Activated naive CD8-positive, alpha-beta T cell treated with anti-CD3 and anti-CD28 coated beads for 36 hours (primary cell): Measurements from ENCODE around the gene HAS3. TPM values are rescaled to one million over a fixed set of nuclear protein-coding genes. Genes with fewer than 3 reads are reported as not detected.
A peak's percentile ranks its signal among the peaks of the same experiment; 100 is the strongest.

ENCODE experiments used
- DNase-seq: peaks from one replicate; pipeline ENCODE4 v3.0.0; 2021
- H3K27ac Mint-ChIP-seq: one replicate; pipeline ENCODE4 v1.8.0; 2022; ENCODE audit warnings: mild to moderate bottlenecking, moderate library complexity, mixed read lengths
- H3K27me3 Mint-ChIP-seq: one replicate; pipeline ENCODE4 v1.8.0; 2022; ENCODE audit warnings: mild to moderate bottlenecking, mixed read lengths
- H3K36me3 Mint-ChIP-seq: one replicate; pipeline ENCODE4 v1.8.0; 2021; ENCODE audit warnings: mild to moderate bottlenecking, mixed read lengths
- H3K4me1 Mint-ChIP-seq: one replicate; pipeline ENCODE4 v1.8.0; 2021; ENCODE audit warnings: mixed read lengths
- H3K4me3 Mint-ChIP-seq: one replicate; pipeline ENCODE4 v1.8.0; 2022; ENCODE audit warnings: mild to moderate bottlenecking, moderate library complexity, mixed read lengths
- H3K9me3 Mint-ChIP-seq: one replicate; pipeline ENCODE4 v1.8.0; 2022; ENCODE audit warnings: mixed read lengths
- total RNA-seq, 2 experiments: library from RNA; stranded (reverse); gene quantifications; one replicate each; pipeline ENCODE4 v1.2.3, GENCODE V29; 2021

Gene HAS3
- total RNA-seq, 2 experiments from 2014 or later, result 0.33 to 0.74 TPM

DNA sequence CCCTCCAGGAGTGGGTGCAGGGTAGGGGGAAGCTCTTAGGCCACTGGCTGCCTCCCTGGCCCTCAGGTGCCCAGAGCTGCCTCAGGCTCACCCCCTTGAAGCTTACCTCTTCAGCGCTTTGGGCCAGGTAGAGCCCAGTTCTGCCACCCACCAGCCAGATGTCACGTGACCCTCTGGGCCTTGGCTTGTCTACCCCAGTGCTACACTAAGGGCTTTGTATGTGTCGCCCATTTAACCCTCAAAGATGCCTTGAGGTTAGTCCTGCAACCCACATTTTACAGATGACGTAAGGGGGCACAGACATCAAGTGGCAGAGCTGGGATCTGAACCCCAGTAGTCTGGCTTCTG, 3.4 kb downstream of the HAS3 start:
- no peaks in the 10 kb centered on the region for H3K9me3 Mint-ChIP-seq
- H3K4me1 Mint-ChIP-seq, result peaks cover 11% of the 10 kb centered on the region
- H3K36me3 Mint-ChIP-seq, result peaks cover 9% of the 10 kb centered on the region
- H3K4me3 Mint-ChIP-seq, result no peak overlapping the region
- peaks cover 41% of the 10 kb centered on the region for H3K27me3 Mint-ChIP-seq
- DNase-seq, result no peak
- no peak overlapping the region for H3K27ac Mint-ChIP-seq

DNA sequence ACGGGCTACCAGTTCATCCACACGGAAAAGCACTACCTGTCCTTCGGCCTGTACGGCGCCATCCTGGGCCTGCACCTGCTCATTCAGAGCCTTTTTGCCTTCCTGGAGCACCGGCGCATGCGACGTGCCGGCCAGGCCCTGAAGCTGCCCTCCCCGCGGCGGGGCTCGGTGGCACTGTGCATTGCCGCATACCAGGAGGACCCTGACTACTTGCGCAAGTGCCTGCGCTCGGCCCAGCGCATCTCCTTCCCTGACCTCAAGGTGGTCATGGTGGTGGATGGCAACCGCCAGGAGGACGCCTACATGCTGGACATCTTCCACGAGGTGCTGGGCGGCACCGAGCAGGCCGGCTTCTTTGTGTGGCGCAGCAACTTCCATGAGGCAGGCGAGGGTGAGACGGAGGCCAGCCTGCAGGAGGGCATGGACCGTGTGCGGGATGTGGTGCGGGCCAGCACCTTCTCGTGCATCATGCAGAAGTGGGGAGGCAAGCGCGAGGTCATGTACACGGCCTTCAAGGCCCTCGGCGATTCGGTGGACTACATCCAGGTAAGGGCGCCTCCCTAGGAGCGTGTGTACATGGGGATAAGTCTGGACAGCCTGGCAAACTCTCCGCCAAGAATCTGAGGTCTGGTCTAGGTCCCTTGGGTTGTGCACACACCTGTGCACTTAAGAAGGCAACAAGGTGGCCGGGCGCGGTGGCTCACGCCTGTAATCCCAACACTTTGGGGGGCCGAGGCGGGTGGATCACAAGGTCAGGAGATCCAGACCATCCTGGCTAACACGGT, 4.2 kb downstream of the HAS3 start:
- H3K27ac Mint-ChIP-seq, result no peak overlapping the region
- no peak for DNase-seq
- H3K4me3 Mint-ChIP-seq, result no peak overlapping the region
- H3K9me3 Mint-ChIP-seq, result no peaks in the 10 kb centered on the region
- H3K36me3 Mint-ChIP-seq, result peaks cover 9% of the 10 kb centered on the region
- peaks cover 11% of the 10 kb centered on the region for H3K4me1 Mint-ChIP-seq
- peaks cover 38% of the 10 kb centered on the region for H3K27me3 Mint-ChIP-seq

DNA sequence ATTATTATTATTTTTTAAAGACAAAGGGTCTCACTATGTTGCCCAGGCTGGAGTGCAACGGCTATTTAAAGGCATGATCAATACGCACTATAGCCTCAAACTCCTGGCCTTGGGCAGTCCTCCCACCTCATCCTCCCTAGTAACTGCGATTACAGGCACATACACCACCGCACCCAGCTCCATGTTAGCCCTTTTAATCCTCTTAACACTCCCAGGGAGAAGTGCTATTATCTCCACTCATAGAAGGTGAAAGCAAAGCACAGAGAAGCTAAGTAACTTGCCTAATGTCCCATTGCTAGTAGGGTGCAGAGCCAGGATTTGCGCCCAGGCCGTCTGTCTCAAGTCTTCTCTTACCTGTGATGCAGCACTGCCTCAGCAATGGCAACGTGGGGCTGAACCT, 5.0 kb downstream of the HAS3 start:
- H3K27ac Mint-ChIP-seq, result no peak overlapping the region
- peaks cover 32% of the 10 kb centered on the region for H3K27me3 Mint-ChIP-seq
- no peak overlapping the region for H3K4me3 Mint-ChIP-seq
- no peak for DNase-seq
- peaks cover 8% of the 10 kb centered on the region for H3K4me1 Mint-ChIP-seq
- peaks cover 9% of the 10 kb centered on the region for H3K36me3 Mint-ChIP-seq
- H3K9me3 Mint-ChIP-seq, result no peaks in the 10 kb centered on the region

DNA sequence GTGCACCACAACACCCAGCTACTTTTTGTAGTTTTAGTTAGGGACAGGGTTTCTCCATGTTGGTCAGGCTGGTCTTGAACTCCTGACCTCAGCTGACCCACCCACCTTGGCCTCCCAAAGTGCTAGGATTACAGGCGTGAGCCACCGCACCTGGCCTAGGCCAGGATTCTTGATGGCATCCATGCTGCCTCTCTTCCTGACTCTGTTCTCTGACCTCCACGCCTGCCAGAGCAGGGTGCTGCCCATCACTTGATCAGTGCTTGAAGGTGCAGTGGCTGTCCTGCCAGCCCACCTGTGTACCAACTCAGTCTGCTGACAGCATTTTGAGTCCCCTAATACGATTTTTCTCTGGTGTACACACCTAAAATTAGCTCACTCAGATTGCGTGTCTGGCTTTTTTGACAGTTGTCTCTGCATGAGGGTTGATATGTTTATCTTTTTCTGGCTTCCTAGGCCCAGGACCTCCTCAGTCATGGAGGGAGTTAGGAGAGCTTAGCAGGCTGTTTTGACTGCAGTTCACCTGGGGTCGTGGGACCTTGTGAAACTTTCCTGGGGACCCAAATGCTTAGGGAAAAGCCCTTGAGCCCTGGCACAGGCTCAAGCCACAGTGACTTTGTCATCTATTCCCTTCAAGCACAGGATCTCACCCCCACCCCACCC, 5.9 kb downstream of the HAS3 start:
- H3K36me3 Mint-ChIP-seq, result peaks cover 9% of the 10 kb centered on the region
- no peak overlapping the region for H3K4me3 Mint-ChIP-seq
- H3K27me3 Mint-ChIP-seq, result peaks cover 28% of the 10 kb centered on the region
- H3K4me1 Mint-ChIP-seq, result peaks cover 5% of the 10 kb centered on the region
- no peak overlapping the region for H3K27ac Mint-ChIP-seq
- DNase-seq, result no peak
- no peaks in the 10 kb centered on the region for H3K9me3 Mint-ChIP-seq

- Mint-ChIP-seq H3K36me3 (peaks cover 11% of the 10 kb centered on the region), H3K9me3 (no peaks in the 10 kb centered on the region), H3K27ac (no peak overlapping the region), H3K4me3 (no peak overlapping the region), H3K27me3 (peaks cover 23% of the 10 kb centered on the region), H3K4me1 (peaks cover 5% of the 10 kb centered on the region)
- no peak for DNase-seq
Observed at GRCh38 chr16:69111876-69112230, 6.4 kb downstream of the HAS3 start.

DNA sequence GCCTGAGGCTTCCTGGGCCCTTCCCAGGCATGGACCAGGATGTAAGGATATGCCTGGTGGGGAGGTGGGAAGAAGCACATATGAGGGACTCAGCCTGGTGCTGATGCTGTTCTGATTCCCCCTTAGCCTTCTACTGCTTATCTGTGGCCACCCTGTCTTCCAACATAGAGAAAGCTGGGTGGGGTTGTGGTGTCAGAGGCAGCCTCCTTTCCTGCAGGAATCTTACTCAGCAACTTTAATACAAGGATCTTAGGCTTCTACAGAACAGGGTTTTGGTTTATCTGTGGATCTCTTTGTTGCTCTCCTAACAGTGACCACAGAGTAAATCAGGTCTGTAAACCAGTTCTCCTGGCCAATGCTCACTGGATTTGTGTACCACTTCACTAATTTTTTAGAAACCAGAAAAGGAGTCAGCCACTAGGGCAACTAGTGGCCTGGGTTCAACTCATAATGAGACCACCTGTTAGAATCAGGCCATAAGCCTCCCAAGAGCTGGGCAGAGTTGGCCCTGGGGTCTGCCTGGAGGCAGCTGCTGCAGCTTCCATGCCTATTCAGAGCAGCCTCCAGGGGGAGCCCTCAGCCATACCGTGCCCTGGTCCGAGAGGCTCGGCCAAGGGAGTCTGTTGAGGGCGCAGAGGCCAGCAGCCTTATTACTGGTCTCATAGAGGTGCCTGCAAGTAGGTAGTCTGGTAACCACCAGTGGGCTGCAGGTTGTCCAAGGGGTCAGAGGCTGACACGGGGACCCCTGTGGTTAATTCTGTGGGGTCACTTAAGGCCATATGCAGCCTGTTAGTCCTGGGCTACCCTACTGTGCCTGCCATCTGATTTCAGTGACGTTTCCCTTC, 7.1 kb downstream of the HAS3 start:
- Mint-ChIP-seq H3K36me3 (peaks cover 11% of the 10 kb centered on the region), H3K4me1 (peaks cover 5% of the 10 kb centered on the region), H3K27ac (no peak overlapping the region), H3K27me3 (peaks cover 18% of the 10 kb centered on the region), H3K9me3 (no peaks in the 10 kb centered on the region), H3K4me3 (no peak overlapping the region)
- peak; percentile 60 for DNase-seq

DNA sequence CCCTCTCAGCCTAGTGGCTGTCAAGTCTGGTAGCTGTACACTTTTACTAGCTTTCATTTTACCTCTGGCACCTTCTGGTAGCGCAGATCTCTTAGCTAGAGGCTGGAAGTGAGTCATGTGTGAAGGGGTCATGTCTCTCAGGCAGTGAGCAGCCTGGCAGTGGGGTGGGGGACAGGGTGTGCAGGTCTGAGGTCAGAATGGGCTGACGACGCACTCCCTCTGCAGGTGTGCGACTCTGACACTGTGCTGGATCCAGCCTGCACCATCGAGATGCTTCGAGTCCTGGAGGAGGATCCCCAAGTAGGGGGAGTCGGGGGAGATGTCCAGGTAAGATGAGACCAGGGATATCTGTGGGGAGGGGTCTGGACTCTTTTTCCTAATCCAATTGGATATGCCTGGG, 7.8 kb downstream of the HAS3 start:
- peaks cover 15% of the 10 kb centered on the region for H3K36me3 Mint-ChIP-seq
- peaks cover 11% of the 10 kb centered on the region for H3K27me3 Mint-ChIP-seq

GRCh38 chr16:69114346-69114975, 9.0 kb downstream of the HAS3 start:
- DNase-seq, result no peak
- Mint-ChIP-seq H3K27ac (no peak overlapping the region), H3K27me3 (peaks cover 3% of the 10 kb centered on the region), H3K9me3 (no peaks in the 10 kb centered on the region), H3K4me3 (no peak overlapping the region), H3K4me1 (peaks cover 6% of the 10 kb centered on the region), H3K36me3 (peaks cover 16% of the 10 kb centered on the region)

More for the DNA sequence above, 7.8 kb downstream of the HAS3 start:
- H3K9me3 Mint-ChIP-seq, result no peaks in the 10 kb centered on the region
- peaks cover 4% of the 10 kb centered on the region for H3K4me1 Mint-ChIP-seq
- no peak overlapping the region for H3K27ac Mint-ChIP-seq
- no peak for DNase-seq
- no peak overlapping the region for H3K4me3 Mint-ChIP-seq

- Mint-ChIP-seq H3K9me3 (no peaks in the 10 kb centered on the region), H3K4me1 (peaks cover 6% of the 10 kb centered on the region), H3K4me3 (no peak overlapping the region), H3K27ac (no peak overlapping the region), H3K36me3 (peaks cover 11% of the 10 kb centered on the region), H3K27me3 (no peaks in the 10 kb centered on the region)
- no peak for DNase-seq
Observed at GRCh38 chr16:69114976-69115355, 9.5 kb downstream of the HAS3 start.

- Mint-ChIP-seq H3K4me3 (no peak overlapping the region), H3K27me3 (no peaks in the 10 kb centered on the region), H3K36me3 (peaks cover 13% of the 10 kb centered on the region), H3K27ac (no peak overlapping the region), H3K4me1 (peaks cover 6% of the 10 kb centered on the region), H3K9me3 (no peaks in the 10 kb centered on the region)
- DNase-seq, result no peak
Observed at GRCh38 chr16:69115361-69115760, 9.9 kb downstream of the HAS3 start.

- H3K36me3 Mint-ChIP-seq, result peaks cover 15% of the 10 kb centered on the region
- peaks cover 6% of the 10 kb centered on the region for H3K4me1 Mint-ChIP-seq
- H3K9me3 Mint-ChIP-seq, result no peaks in the 10 kb centered on the region
- H3K27me3 Mint-ChIP-seq, result no peaks in the 10 kb centered on the region
- DNase-seq, result no peak
- no peak overlapping the region for H3K27ac Mint-ChIP-seq
- no peak overlapping the region for H3K4me3 Mint-ChIP-seq
Observed at GRCh38 chr16:69115837-69116236, 10.4 kb downstream of the HAS3 start.

GRCh38 chr16:69116256-69116875, 10.9 kb downstream of the HAS3 start:
- Mint-ChIP-seq H3K36me3 (peaks cover 13% of the 10 kb centered on the region), H3K27ac (no peak overlapping the region), H3K9me3 (no peaks in the 10 kb centered on the region), H3K27me3 (no peaks in the 10 kb centered on the region), H3K4me3 (no peak overlapping the region), H3K4me1 (peaks cover 6% of the 10 kb centered on the region)
- no peak for DNase-seq

GRCh38 chr16:69116906-69117305, 11.5 kb downstream of the HAS3 start:
- Mint-ChIP-seq H3K9me3 (no peaks in the 10 kb centered on the region), H3K27me3 (no peaks in the 10 kb centered on the region), H3K4me1 (peaks cover 6% of the 10 kb centered on the region), H3K36me3 (peaks cover 12% of the 10 kb centered on the region), H3K27ac (no peak overlapping the region), H3K4me3 (no peak overlapping the region)
- DNase-seq, result no peak

GRCh38 chr16:69118468-69118867, 13.0 kb downstream of the HAS3 start:
- H3K27ac Mint-ChIP-seq, result no peak overlapping the region
- no peaks in the 10 kb centered on the region for H3K9me3 Mint-ChIP-seq
- DNase-seq, result no peak
- no peak overlapping the region for H3K4me3 Mint-ChIP-seq
- peaks cover 6% of the 10 kb centered on the region for H3K4me1 Mint-ChIP-seq
- no peaks in the 10 kb centered on the region for H3K27me3 Mint-ChIP-seq
- peaks cover 12% of the 10 kb centered on the region for H3K36me3 Mint-ChIP-seq

DNA sequence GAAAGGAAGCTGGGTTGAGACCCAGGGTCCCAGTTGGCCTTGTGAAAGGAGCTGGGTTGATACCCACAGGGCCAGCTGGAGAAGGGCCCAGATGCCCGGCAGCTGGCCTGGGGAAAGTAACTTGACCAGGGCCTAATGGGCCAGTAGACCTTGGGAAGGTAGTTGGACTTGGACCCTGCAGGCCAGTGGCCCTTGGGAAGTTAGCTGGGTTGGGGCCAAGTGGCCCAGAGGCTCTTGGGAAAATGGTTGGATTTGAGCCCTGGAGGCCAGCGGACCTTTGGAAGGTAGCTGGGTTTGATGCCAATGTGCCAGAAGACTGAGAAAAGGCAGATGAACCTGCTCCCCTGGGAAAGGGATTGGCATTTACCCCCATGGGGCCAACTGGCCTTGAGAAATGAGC, 13.5 kb downstream of the HAS3 start:
- Mint-ChIP-seq H3K27me3 (no peaks in the 10 kb centered on the region), H3K9me3 (no peaks in the 10 kb centered on the region), H3K4me3 (no peak overlapping the region), H3K4me1 (peaks cover 6% of the 10 kb centered on the region), H3K36me3 (peaks cover 13% of the 10 kb centered on the region), H3K27ac (no peak overlapping the region)
- no peak for DNase-seq
